HG02938 (cell line): ENCODE data around the gene CACNA1B.

Experiments used
- ATAC-seq: cut with Tn5 transposase; IDR thresholded peaks from one replicate; pipeline ENCODE4 v1.9.1; 2021; ENCODE audit warnings: mild to moderate bottlenecking, moderate library complexity; ENCODE audit not compliant: unreplicated experiment

CACNA1B gene

GRCh38 chr9:137978262-137978714 lies 100.7 kb downstream of the CACNA1B start:
- ATAC-seq, result no peak

GRCh38 chr9:137982200-137982599 lies 104.6 kb downstream of the CACNA1B start:
- ATAC-seq, result no peak

- ATAC-seq, result no peak
Measured at GRCh38 chr9:137984005-137984404, 106.4 kb downstream of the CACNA1B start.

- ATAC-seq, result no peak
Measured at GRCh38 chr9:137984520-137985257, 107.1 kb downstream of the CACNA1B start.

GRCh38 chr9:137985637-137986071 lies 108.1 kb downstream of the CACNA1B start:
- ATAC-seq, result no peak

- no peak for ATAC-seq
Measured at GRCh38 chr9:137986268-137987099, 108.9 kb downstream of the CACNA1B start.

- ATAC-seq, result no peak
Measured at GRCh38 chr9:137987244-137988030, 109.9 kb downstream of the CACNA1B start.

GRCh38 chr9:137988051-137988450 lies 110.5 kb downstream of the CACNA1B start:
- no peak for ATAC-seq

GRCh38 chr9:137988701-137989100 lies 111.1 kb downstream of the CACNA1B start:
- ATAC-seq, result no peak

- ATAC-seq, result no peak
Measured at GRCh38 chr9:137989156-137989555, 111.6 kb downstream of the CACNA1B start.

- no peak for ATAC-seq
Measured at GRCh38 chr9:137989999-137990715, 112.6 kb downstream of the CACNA1B start.

- no peak for ATAC-seq
Measured at GRCh38 chr9:138003485-138004190, 126.1 kb downstream of the CACNA1B start.

- ATAC-seq, result no peak
Measured at GRCh38 chr9:138006576-138007233, 129.1 kb downstream of the CACNA1B start.

- ATAC-seq, result no peak
Measured at GRCh38 chr9:138007566-138007917, 130.0 kb downstream of the CACNA1B start.

GRCh38 chr9:138007918-138008841 lies 130.6 kb downstream of the CACNA1B start:
- ATAC-seq, result no peak

- no peak for ATAC-seq
Measured at GRCh38 chr9:138009016-138009802, 131.6 kb downstream of the CACNA1B start.

GRCh38 chr9:138009803-138010690 lies 132.5 kb downstream of the CACNA1B start:
- ATAC-seq, result no peak
